ENCODE results near the gene OR7A10. TPM values are rescaled to one million over a fixed set of nuclear protein-coding genes. Genes with fewer than 3 reads are reported as not detected.

OR7A10 gene
- not detected for total RNA-seq
- not detected for polyA plus RNA-seq
- long read RNA-seq, donor 1, result 0 reads
- long read RNA-seq, donor 2, result 0 reads

DNA sequence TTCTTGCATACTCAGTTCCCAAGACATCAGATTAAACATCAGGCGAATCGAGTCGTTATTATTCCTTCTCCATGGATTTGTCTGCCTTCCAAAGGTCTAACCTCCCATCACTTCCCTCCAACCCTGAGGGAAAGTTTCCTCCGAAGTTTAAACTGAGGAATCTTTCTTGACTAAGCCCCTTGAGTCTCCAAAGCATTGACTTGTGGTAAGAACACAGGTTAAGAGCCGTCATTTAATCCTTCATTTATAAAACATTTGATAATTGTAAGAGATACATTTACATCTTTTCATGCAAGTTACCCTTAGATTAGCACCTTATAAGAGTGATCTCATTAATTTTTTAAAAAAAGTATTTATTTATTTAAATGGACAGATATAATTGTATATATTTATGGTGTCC lies at the start of gene OR7A10:
TSS of gene OR7A10 (minus strand) at position 101 of the 400 bp plus-strand sequence. CDS start 7,045 bp downstream, outside the sequence.
- intact Hi-C loops (cut with DNase I), result no loop called here
- Histone ChIP-seq H3K4me3 (ENCODE audit: low read length in 2 of 2) (no peak within 1 kb of the TSS), H3K4me1 (ENCODE audit: control insufficient read depth in 1 of 2, insufficient read depth in 2 of 2, low read length in 2 of 2) (no peaks in the 10 kb centered on the region), H3K9me3 (ENCODE audit: control insufficient read depth, low read length) (peaks cover 3% of the 10 kb centered on the region), H3K27ac (ENCODE audit: low read depth in 1 of 2, low read length in 2 of 2) (no peak within 1 kb of the TSS), H3K36me3 (ENCODE audit: control insufficient read depth in 1 of 2, insufficient read depth in 2 of 2, low read length in 1 of 2) (no peaks in the 10 kb centered on the region), H3K27me3 (ENCODE audit: control insufficient read depth in 1 of 2, insufficient read depth in 2 of 2, low read length in 1 of 2) (no peaks in the 10 kb centered on the region)
- ATAC-seq (ENCODE audit: low FRiP score), result no peak
- WGBS, 2 donors, result 75 to 78% methylated on average over 5 of the region's 5 CpGs
- no peak for DNase-seq

DNA sequence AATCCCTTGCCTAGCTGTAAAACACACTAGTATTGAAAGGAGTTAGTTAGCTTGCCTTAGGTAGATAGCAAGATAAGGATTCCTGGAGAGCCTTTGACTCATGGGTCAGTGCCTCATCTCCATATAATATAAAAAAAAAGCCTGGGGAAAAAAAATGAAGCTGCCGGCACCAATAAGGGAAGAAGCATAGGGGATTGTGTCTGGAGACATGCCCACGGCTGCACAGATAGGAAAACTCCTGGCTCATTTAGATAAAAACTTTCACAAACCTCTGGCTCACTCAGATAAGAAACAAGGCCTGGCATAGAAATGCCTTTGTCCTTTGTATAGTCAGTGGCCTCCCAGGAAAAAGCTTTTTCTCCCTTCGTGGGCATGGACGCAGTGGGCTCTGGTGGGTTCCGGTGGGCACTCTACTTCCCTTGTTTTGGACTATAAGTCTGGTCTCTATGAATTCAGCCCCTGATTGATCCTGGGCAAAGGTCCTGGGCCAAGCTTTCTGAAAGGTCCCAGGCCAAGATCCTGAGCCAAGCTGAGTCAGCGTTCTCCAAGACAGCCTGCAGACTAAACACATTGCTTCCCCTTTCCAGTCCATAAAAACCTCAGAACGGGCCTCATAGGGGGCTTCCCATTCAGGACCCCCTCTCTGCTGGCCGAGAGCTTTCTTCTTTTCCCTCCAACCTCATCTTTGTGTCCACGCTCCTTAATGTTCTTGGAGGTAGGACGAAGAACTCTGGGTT lies 42.1 kb upstream of the OR7A10 start:
- no peak for ATAC-seq (ENCODE audit: low FRiP score)
- intact Hi-C loops (cut with DNase I), result no loop called here
- H3K36me3 ChIP-seq (ENCODE audit: control insufficient read depth in 1 of 2, insufficient read depth in 2 of 2, low read length in 1 of 2), result no peaks in the 10 kb centered on the region
- WGBS, 2 donors, result 52 to 60% methylated on average over 10 of the region's 10 CpGs
- H3K27ac ChIP-seq (ENCODE audit: low read depth in 1 of 2, low read length in 2 of 2), result no peak overlapping the region
- H3K4me3 ChIP-seq (ENCODE audit: low read length in 2 of 2), result no peak overlapping the region
- H3K4me1 ChIP-seq (ENCODE audit: control insufficient read depth in 1 of 2, insufficient read depth in 2 of 2, low read length in 2 of 2), result no peaks in the 10 kb centered on the region
- peaks cover 0 to 3% of the 10 kb centered on the region in 2 donors for H3K27me3 ChIP-seq (ENCODE audit: control insufficient read depth in 1 of 2, insufficient read depth in 2 of 2, low read length in 1 of 2)
- DNase-seq, result peak in 1 of 2 donors; percentile 52
- H3K9me3 ChIP-seq (ENCODE audit: control insufficient read depth, low read length), result no peaks in the 10 kb centered on the region

DNA sequence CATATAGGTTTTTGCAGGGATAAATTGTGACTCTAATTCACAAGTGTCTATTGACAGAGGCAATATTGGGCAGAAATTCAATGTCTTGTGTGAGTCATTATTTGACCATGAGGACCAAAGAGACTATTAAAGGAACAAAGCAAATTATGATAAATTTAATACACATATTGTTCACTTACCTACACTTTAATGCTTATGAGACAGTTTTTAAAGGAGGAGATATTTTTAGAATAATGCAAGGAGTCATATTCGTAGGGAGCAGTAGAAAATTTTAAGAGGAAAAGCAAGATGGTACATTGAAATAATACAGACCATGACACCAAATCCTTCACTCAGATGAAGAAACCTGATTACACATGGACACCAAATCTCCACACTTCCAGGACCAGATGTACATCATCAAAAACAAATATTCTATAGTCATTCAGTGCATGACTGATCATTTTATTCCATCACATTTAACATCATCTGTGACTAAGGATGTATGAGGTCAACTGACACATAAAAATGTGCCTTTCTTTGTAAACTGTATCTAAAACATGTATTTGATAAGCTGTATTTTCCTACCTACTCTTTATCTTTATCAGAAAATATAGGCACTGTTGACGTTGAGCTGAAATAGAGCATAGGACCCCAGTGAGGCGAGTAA lies 41.4 kb upstream of the OR7A10 start:
- no peaks in the 10 kb centered on the region for H3K4me1 ChIP-seq (ENCODE audit: control insufficient read depth in 1 of 2, insufficient read depth in 2 of 2, low read length in 2 of 2)
- no peaks in the 10 kb centered on the region for H3K9me3 ChIP-seq (ENCODE audit: control insufficient read depth, low read length)
- no peaks in the 10 kb centered on the region for H3K27me3 ChIP-seq (ENCODE audit: control insufficient read depth in 1 of 2, insufficient read depth in 2 of 2, low read length in 1 of 2)
- H3K36me3 ChIP-seq (ENCODE audit: control insufficient read depth in 1 of 2, insufficient read depth in 2 of 2, low read length in 1 of 2), result no peaks in the 10 kb centered on the region
- DNase-seq, result no peak
- 59 to 64% methylated on average over 3 of the region's 3 CpGs for WGBS, 2 donors
- H3K4me3 ChIP-seq (ENCODE audit: low read length in 2 of 2), result no peak overlapping the region
- ATAC-seq (ENCODE audit: low FRiP score), result no peak
- H3K27ac ChIP-seq (ENCODE audit: low read depth in 1 of 2, low read length in 2 of 2), result no peak overlapping the region
- intact Hi-C loops (cut with DNase I), result loop anchor here in 1 of 2 donors (5.0 kb wide), 1 partner anchor 318 kb away; the partner anchor contains the start of gene NDUFB7

DNA sequence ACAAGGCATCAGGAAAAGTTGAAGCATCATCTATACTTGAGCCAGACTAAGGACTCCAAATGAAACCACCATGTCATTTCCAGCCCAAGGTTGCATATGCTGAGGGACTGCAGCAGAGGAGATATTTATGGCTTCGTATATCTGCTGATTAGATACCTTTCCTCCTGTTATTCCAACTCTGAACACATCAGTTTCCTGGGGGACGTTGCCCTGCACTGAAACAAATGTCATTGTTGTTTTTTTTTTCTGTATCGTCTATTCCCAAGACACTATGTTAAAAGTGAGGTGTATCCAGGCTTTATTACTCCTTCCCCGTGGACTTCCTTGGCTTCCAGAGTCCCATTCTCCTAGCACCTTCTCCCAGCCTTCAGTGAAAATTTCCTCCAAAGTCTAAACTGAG lies 37.3 kb upstream of the OR7A10 start, which contains the start of gene OR7A17:
TSS of gene OR7A17 (minus strand) at position 101 of the 400 bp plus-strand sequence. CDS start 4,777 bp downstream, outside the sequence.
- H3K36me3 ChIP-seq (ENCODE audit: control insufficient read depth in 1 of 2, insufficient read depth in 2 of 2, low read length in 1 of 2), result no peaks in the 10 kb centered on the region
- no peaks in the 10 kb centered on the region for H3K4me1 ChIP-seq (ENCODE audit: control insufficient read depth in 1 of 2, insufficient read depth in 2 of 2, low read length in 2 of 2)
- no peak within 1 kb of the TSS for H3K27ac ChIP-seq (ENCODE audit: low read depth in 1 of 2, low read length in 2 of 2)
- no peaks in the 10 kb centered on the region for H3K27me3 ChIP-seq (ENCODE audit: control insufficient read depth in 1 of 2, insufficient read depth in 2 of 2, low read length in 1 of 2)
- no peak within 1 kb of the TSS for H3K4me3 ChIP-seq (ENCODE audit: low read length in 2 of 2)
- intact Hi-C loops (cut with DNase I), result loop anchor here in 1 of 2 donors (5.0 kb wide), 1 partner anchor 314 kb away; the partner anchor contains the start of gene NDUFB7
- WGBS, 2 donors, result 58% methylated on average over 4 of the region's 4 CpGs
- DNase-seq, result no peak
- ATAC-seq (ENCODE audit: low FRiP score), result no peak
- peaks cover 1% of the 10 kb centered on the region for H3K9me3 ChIP-seq (ENCODE audit: control insufficient read depth, low read length)

DNA sequence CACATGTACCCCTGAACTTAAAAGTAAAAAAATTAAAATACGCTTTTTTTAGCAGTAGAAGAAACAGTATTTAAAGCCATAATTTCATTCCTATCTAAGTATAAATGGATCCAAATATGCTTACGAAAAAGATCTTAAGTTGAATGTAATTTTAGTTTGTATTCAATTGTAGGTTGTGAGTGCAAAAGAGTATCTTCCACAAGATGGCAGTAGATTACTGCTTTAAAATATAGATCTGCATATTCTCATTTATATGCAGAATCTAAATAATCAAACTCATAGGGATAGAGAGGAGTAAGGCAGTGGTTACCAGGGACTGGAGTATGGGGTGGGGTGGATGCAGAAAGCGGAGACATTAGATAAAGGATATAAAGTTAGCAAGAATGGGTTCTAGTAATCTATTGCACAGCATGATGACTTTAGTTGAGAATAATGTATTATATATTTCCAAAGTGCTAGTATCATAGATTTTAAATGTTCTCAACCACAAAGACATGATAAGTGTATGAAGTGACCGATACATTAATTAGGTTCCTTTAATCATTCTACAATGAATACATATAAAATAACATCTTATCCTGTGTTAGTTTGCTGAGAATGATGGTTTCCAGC lies 23.0 kb upstream of the OR7A10 start:
- WGBS, 2 donors, result 69 to 71% methylated on average over 4 of the region's 4 CpGs
- DNase-seq, result no peak
- Histone ChIP-seq H3K4me1 (ENCODE audit: control insufficient read depth in 1 of 2, insufficient read depth in 2 of 2, low read length in 2 of 2) (no peaks in the 10 kb centered on the region), H3K9me3 (ENCODE audit: control insufficient read depth, low read length) (peaks cover 3% of the 10 kb centered on the region), H3K36me3 (ENCODE audit: control insufficient read depth in 1 of 2, insufficient read depth in 2 of 2, low read length in 1 of 2) (no peaks in the 10 kb centered on the region), H3K27ac (ENCODE audit: low read depth in 1 of 2, low read length in 2 of 2) (no peak overlapping the region), H3K27me3 (ENCODE audit: control insufficient read depth in 1 of 2, insufficient read depth in 2 of 2, low read length in 1 of 2) (no peaks in the 10 kb centered on the region), H3K4me3 (ENCODE audit: low read length in 2 of 2) (no peak overlapping the region)
- no peak for ATAC-seq (ENCODE audit: low FRiP score)
- intact Hi-C loops (cut with DNase I), result no loop called here

DNA sequence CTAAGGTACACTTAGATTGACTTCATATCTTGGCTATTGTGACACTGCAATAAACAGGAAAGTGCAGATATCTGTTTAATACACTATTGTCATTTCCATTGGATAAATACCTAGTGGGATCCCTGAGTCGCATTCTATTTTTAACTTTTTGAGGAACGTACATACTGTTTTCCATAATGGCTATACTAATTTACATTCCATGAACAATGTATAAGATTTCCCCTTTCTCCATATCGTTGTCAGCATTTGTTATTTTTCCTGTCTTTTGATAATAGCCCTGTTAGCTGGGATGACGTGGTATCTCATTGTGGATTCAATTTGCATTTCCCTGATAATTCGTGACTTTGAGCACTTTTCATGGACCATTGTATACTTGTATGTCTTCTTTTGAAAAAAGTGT lies 19.8 kb upstream of the OR7A10 start:
- no peak for DNase-seq
- no peak for ATAC-seq (ENCODE audit: low FRiP score)
- Histone ChIP-seq H3K4me3 (ENCODE audit: low read length in 2 of 2) (no peak overlapping the region), H3K27me3 (ENCODE audit: control insufficient read depth in 1 of 2, insufficient read depth in 2 of 2, low read length in 1 of 2) (no peaks in the 10 kb centered on the region), H3K36me3 (ENCODE audit: control insufficient read depth in 1 of 2, insufficient read depth in 2 of 2, low read length in 1 of 2) (no peaks in the 10 kb centered on the region), H3K9me3 (ENCODE audit: control insufficient read depth, low read length) (peaks cover 3% of the 10 kb centered on the region), H3K4me1 (ENCODE audit: control insufficient read depth in 1 of 2, insufficient read depth in 2 of 2, low read length in 2 of 2) (no peaks in the 10 kb centered on the region), H3K27ac (ENCODE audit: low read depth in 1 of 2, low read length in 2 of 2) (no peak overlapping the region)
- intact Hi-C loops (cut with DNase I), result no loop called here
- WGBS, 2 donors, result 71 to 73% methylated on average over 5 of the region's 5 CpGs

DNA sequence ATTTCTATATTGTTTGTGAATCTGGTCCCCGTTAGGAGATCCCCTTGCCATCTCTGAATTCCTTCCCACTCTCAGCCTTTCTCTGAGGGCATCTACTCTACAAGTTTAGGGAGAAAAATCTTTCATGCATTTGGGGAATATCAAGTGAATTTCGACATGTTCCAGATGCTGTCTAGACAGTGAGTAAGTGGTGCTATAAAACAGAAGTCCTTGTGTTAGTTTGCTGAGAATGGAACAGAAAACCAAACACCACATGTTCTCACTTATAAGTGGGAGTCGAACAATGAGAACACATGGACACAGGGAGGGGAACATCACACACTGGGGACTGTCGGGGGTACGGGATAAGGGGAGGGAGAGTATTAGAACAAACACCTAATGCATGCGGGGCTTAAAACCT lies 5.1 kb downstream of the OR7A10 start:
- Histone ChIP-seq H3K27ac (ENCODE audit: low read depth in 1 of 2, low read length in 2 of 2) (no peak overlapping the region), H3K4me1 (ENCODE audit: control insufficient read depth in 1 of 2, insufficient read depth in 2 of 2, low read length in 2 of 2) (no peaks in the 10 kb centered on the region), H3K27me3 (ENCODE audit: control insufficient read depth in 1 of 2, insufficient read depth in 2 of 2, low read length in 1 of 2) (no peaks in the 10 kb centered on the region), H3K9me3 (ENCODE audit: control insufficient read depth, low read length) (no peaks in the 10 kb centered on the region), H3K36me3 (ENCODE audit: control insufficient read depth in 1 of 2, insufficient read depth in 2 of 2, low read length in 1 of 2) (no peaks in the 10 kb centered on the region), H3K4me3 (ENCODE audit: low read length in 2 of 2) (no peak overlapping the region)
- intact Hi-C loops (cut with DNase I), result no loop called here
- no peak for DNase-seq
- 17 to 18% methylated on average over 6 of the region's 6 CpGs for WGBS, 2 donors
- no peak for ATAC-seq (ENCODE audit: low FRiP score)

DNA sequence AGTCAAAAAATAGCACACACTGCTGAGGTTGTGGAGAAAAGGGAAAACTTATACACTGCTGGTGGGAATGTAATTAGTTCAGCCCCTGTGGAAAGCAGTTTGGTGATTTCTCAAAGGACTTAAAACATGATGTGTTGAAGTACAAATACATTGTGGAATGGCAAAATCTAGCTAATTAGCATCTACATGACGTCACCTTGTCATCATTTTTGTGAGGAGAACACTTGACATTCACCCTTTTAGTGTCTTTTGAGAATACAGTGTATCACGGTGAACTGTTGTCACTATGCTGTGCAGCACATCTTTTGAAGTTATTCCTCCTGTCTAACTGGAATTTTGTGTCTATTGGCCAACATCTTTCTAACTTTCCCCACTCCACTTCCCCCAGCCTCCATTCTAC lies 5.6 kb downstream of the OR7A10 start:
- Histone ChIP-seq H3K4me3 (ENCODE audit: low read length in 2 of 2) (no peak overlapping the region), H3K9me3 (ENCODE audit: control insufficient read depth, low read length) (no peaks in the 10 kb centered on the region), H3K36me3 (ENCODE audit: control insufficient read depth in 1 of 2, insufficient read depth in 2 of 2, low read length in 1 of 2) (no peaks in the 10 kb centered on the region), H3K4me1 (ENCODE audit: control insufficient read depth in 1 of 2, insufficient read depth in 2 of 2, low read length in 2 of 2) (no peaks in the 10 kb centered on the region), H3K27ac (ENCODE audit: low read depth in 1 of 2, low read length in 2 of 2) (no peak overlapping the region), H3K27me3 (ENCODE audit: control insufficient read depth in 1 of 2, insufficient read depth in 2 of 2, low read length in 1 of 2) (no peaks in the 10 kb centered on the region)
- ATAC-seq (ENCODE audit: low FRiP score) (no peak), DNase-seq (no peak)
- WGBS, 2 donors, result 32 to 37% methylated on average over 2 of the region's 2 CpGs
- intact Hi-C loops (cut with DNase I), result no loop called here
